HepG2 (cell line): ENCODE measurements around the gene BTG3. TPM values are rescaled to one million over a fixed set of nuclear protein-coding genes. Genes with fewer than 3 reads are reported as not detected.
A peak's percentile ranks its signal among the peaks of the same experiment; 100 is the strongest.

Source experiments
- ATF3 ChIP-seq: sonication (generic); formaldehyde crosslinking; IDR thresholded peaks from 2 replicates; pipeline ENCODE4 v1.4.0; 2020; ENCODE audit warnings: missing genetic modification reagents
- BATF2 ChIP-seq: sonication (generic); formaldehyde crosslinking; IDR thresholded peaks from 2 replicates; pipeline ENCODE4 v1.8.0; 2022; ENCODE audit warnings: mild to moderate bottlenecking, missing genetic modification reagents, moderate library complexity
- CBX1 ChIP-seq: IDR thresholded peaks from one replicate; pipeline ENCODE4 v1.6.1; 2016; ENCODE audit warnings: antibody characterized with exemption, low read depth
- DBP ChIP-seq: sonication (generic); formaldehyde crosslinking; IDR thresholded peaks from 2 replicates; pipeline ENCODE4 v1.4.0; 2020; ENCODE audit warnings: missing genetic modification reagents; ENCODE audit errors: not compliant biosample characterization
- GATA4 ChIP-seq: sonication (generic); IDR thresholded peaks from 2 replicates; pipeline ENCODE4 v1.6.1; 2016; ENCODE audit warnings: antibody characterized with exemption, low read depth, borderline replicate concordance
- GPBP1L1 ChIP-seq: sonication (generic); formaldehyde crosslinking; IDR thresholded peaks from 2 replicates; pipeline ENCODE4 v1.5.0; 2020; ENCODE audit warnings: mild to moderate bottlenecking, missing genetic modification reagents
- HDAC1 ChIP-seq: sonication (generic); formaldehyde crosslinking; IDR thresholded peaks from 2 replicates; pipeline ENCODE4 v1.5.1; 2020; ENCODE audit warnings: mild to moderate bottlenecking, missing genetic modification reagents
- HNF1B ChIP-seq: sonication (generic); formaldehyde crosslinking; IDR thresholded peaks from 2 replicates; pipeline ENCODE4 v1.5.1; 2020; ENCODE audit warnings: mild to moderate bottlenecking, moderate library complexity, missing genetic modification reagents
- HOXA5 ChIP-seq: sonication (generic); formaldehyde crosslinking; IDR thresholded peaks from 2 replicates; pipeline ENCODE4 v1.4.0; 2020; ENCODE audit warnings: missing genetic modification reagents
- MAF1 ChIP-seq: sonication (generic); formaldehyde crosslinking; IDR thresholded peaks from 2 replicates; pipeline ENCODE4 v1.5.0; 2020; ENCODE audit warnings: missing genetic modification reagents, borderline replicate concordance
- MAFF ChIP-seq: IDR thresholded peaks from 2 replicates; pipeline ENCODE4 v1.6.1; 2011; ENCODE audit warnings: low read depth, low read length, improper control_type of control experiment
- MLX ChIP-seq: IDR thresholded peaks from 2 replicates; pipeline ENCODE4 v1.6.1; 2016
- PHF20 ChIP-seq: sonication (generic); formaldehyde crosslinking; IDR thresholded peaks from 2 replicates; pipeline ENCODE4 v1.5.0; 2020; ENCODE audit warnings: mild to moderate bottlenecking, missing genetic modification reagents
- POGZ ChIP-seq: sonication (generic); formaldehyde crosslinking; IDR thresholded peaks from 2 replicates; pipeline ENCODE4 v1.4.0; 2020; ENCODE audit warnings: mild to moderate bottlenecking, missing genetic modification reagents
- RBFOX2 ChIP-seq: fragments of 200-400 bp; formaldehyde crosslinking; IDR thresholded peaks from 2 replicates; pipeline ENCODE4 v1.6.1; 2017; ENCODE audit warnings: low read depth, mild to moderate bottlenecking, low read length
- RBM39 ChIP-seq: fragments of 200-400 bp; formaldehyde crosslinking; IDR thresholded peaks from one replicate; pipeline ENCODE4 v1.6.1; 2018; ENCODE audit warnings: antibody characterized with exemption, mild to moderate bottlenecking, low read depth, low read length; ENCODE audit not compliant: poor library complexity, severe bottlenecking
- SIN3B ChIP-seq: fragments of 150-350 bp; IDR thresholded peaks from 2 replicates; pipeline ENCODE4 v1.6.1; 2014; ENCODE audit warnings: low read length
- SMARCE1 ChIP-seq: fragments of 450-650 bp; IDR thresholded peaks from 2 replicates; pipeline ENCODE4 v1.6.1; 2017; ENCODE audit warnings: borderline replicate concordance
- TBX3 ChIP-seq: fragments of 450-650 bp; IDR thresholded peaks from 2 replicates; pipeline ENCODE4 v1.6.1; 2017; ENCODE audit warnings: antibody characterized with exemption, mild to moderate bottlenecking, inconsistent platforms, borderline replicate concordance
- ZFX ChIP-seq: sonication (generic); formaldehyde crosslinking; IDR thresholded peaks from 2 replicates; pipeline ENCODE4 v1.4.0; 2020; ENCODE audit warnings: mild to moderate bottlenecking, low read depth, missing genetic modification reagents, moderate library complexity
- ZNF367 ChIP-seq: sonication (generic); formaldehyde crosslinking; IDR thresholded peaks from 2 replicates; pipeline ENCODE4 v1.4.0; 2020; ENCODE audit warnings: missing genetic modification reagents, borderline replicate concordance
- ZNF383 ChIP-seq: sonication (generic); formaldehyde crosslinking; IDR thresholded peaks from 2 replicates; pipeline ENCODE4 v1.4.0; 2020; ENCODE audit warnings: missing genetic modification reagents, mild to moderate bottlenecking, borderline replicate concordance
- ZNF451 ChIP-seq: sonication (generic); formaldehyde crosslinking; IDR thresholded peaks from 2 replicates; pipeline ENCODE4 v1.5.0; 2020; ENCODE audit warnings: mild to moderate bottlenecking, missing genetic modification reagents
- ZNF619 ChIP-seq: sonication (generic); formaldehyde crosslinking; IDR thresholded peaks from 2 replicates; pipeline ENCODE4 v1.4.0; 2020; ENCODE audit warnings: mild to moderate bottlenecking, missing genetic modification reagents
- ZNF841 ChIP-seq: sonication (generic); formaldehyde crosslinking; IDR thresholded peaks from 2 replicates; pipeline ENCODE4 v1.8.1; 2023; ENCODE audit warnings: missing genetic modification reagents, borderline replicate concordance
- polyA plus RNA-seq, 8 experiments: library from polyadenylated mRNA; depleted of rRNA in 3 of 8; stranded (reverse) in 7 of 8; unstranded in 1 of 8; fragments of >200 nt; fragmentation: Illumina TruSeq in 4 of 8; extraction: Trizol in 4 of 8; gene quantifications; 2 replicates each; pipeline versions ENCODE4 v1.2.1 to v1.2.3, GENCODE V29; 2011 to 2016; ENCODE audit warnings: low read depth in 4 of 8, missing spikeins in 1 of 8, mixed read lengths in 1 of 8; ENCODE audit not compliant: insufficient read depth in 1 of 8
- total RNA-seq, 5 experiments: library from RNA; depleted of rRNA; stranded (reverse); fragments of >200 nt; fragmentation: Illumina TruSeq; extraction: Trizol; gene quantifications; 2 replicates each; pipeline ENCODE4 v1.2.3, GENCODE V29; 2016; ENCODE audit warnings: low read depth in 1 of 5

Gene BTG3
- total and polyA plus RNA-seq, 2 of the 13 experiments (the other 11 are each of a cell fraction or from before 2014, with no cell fraction given) = 13.9 to 27.4 TPM

GRCh38 chr21:17612565-17613241 lies at the start of gene BTG3 (continued):
- TF ChIP-seq MLX (CRISPR knock-in tag) (no peak), HDAC1 (CRISPR knock-in tag) (no peak), SMARCE1 (no peak), HNF1B (no peak), TBX3 (no peak), ZFX (CRISPR knock-in tag) (peak; percentile 76), GATA4 (peak; percentile 31; the same call in 1 of the 2 replicates), MAF1 (CRISPR knock-in tag) (no peak), CBX1 (no peak), BATF2 (peak; percentile 91), ZNF383 (CRISPR knock-in tag) (no peak), HOXA5 (no peak), ZNF619 (CRISPR knock-in tag) (no peak), SIN3B (no peak), PHF20 (peak; percentile 38), POGZ (peak; percentile 13; the same call in 1 of the 2 replicates), DBP (CRISPR knock-in tag) (no peak), GPBP1L1 (CRISPR knock-in tag) (no peak), RBFOX2 (peak; percentile 91), MAFF (no peak), ZNF841 (CRISPR knock-in tag) (no peak; the same call in 1 of the 2 replicates), ZNF367 (no peak; the same call in 1 of the 2 replicates), ZNF451 (CRISPR knock-in tag) (peak; percentile 83), ATF3 (CRISPR knock-in tag) (0 out of 2 replicates have a peak, but pooled peaks have one; percentile 25), RBM39 (no peak)
